Liver (tissue), 9 donors: ENCODE data around the gene RIT1. TPM values are rescaled to one million over a fixed set of nuclear protein-coding genes. Genes with fewer than 3 reads are reported as not detected.
A peak's percentile ranks its signal among the peaks of the same experiment; 100 is the strongest.

Experiments
- DNase-seq: peaks from one replicate; pipeline ENCODE4 v3.0.0-alpha.2; 2017; ENCODE audit warnings: low spot score
- H3K27ac ChIP-seq, 2 donors: one replicate each; pipeline ENCODE4 v1.7.0; 2013; ENCODE audit warnings: inconsistent platforms in 2 of 2, low read length in 2 of 2, control low read depth in 1 of 2, low read depth in 1 of 2, mild to moderate bottlenecking in 1 of 2
- H3K27me3 ChIP-seq, 4 donors: one replicate each; pipeline versions ENCODE4 v1.6.1 to v1.7.0; 2013; ENCODE audit warnings: low read length in 3 of 4, inconsistent platforms in 1 of 4, mild to moderate bottlenecking in 1 of 4, moderate library complexity in 1 of 4; ENCODE audit not compliant: control insufficient read depth in 4 of 4, insufficient read depth in 4 of 4
- H3K36me3 ChIP-seq, 4 donors: one replicate each; pipeline versions ENCODE4 v1.6.1 to v1.7.0; 2013; ENCODE audit warnings: low read length in 3 of 4, mild to moderate bottlenecking in 3 of 4, low read depth in 1 of 4, moderate library complexity in 1 of 4; ENCODE audit not compliant: control insufficient read depth in 4 of 4, insufficient read depth in 3 of 4
- H3K4me1 ChIP-seq, 4 donors: one replicate each; pipeline versions ENCODE4 v1.6.1 to v1.7.0; 2013; ENCODE audit warnings: low read length in 3 of 4, mild to moderate bottlenecking in 3 of 4, moderate library complexity in 1 of 4; ENCODE audit not compliant: control insufficient read depth in 4 of 4, insufficient read depth in 4 of 4
- H3K4me3 ChIP-seq, 3 donors: one replicate each; pipeline versions ENCODE4 v1.6.1 to v1.7.0; 2013; ENCODE audit warnings: low read length in 3 of 3, control low read depth in 1 of 3, low read depth in 1 of 3, mild to moderate bottlenecking in 1 of 3
- H3K9ac ChIP-seq, 2 donors: one replicate each; pipeline ENCODE4 v1.7.0; 2013; ENCODE audit warnings: low read length in 2 of 2, mild to moderate bottlenecking in 2 of 2, moderate library complexity in 2 of 2, control low read depth in 1 of 2, low read depth in 1 of 2
- H3K9me3 ChIP-seq, 4 donors: one replicate each; pipeline versions ENCODE4 v1.6.1 to v1.7.0; 2013; ENCODE audit warnings: low read length in 3 of 4; ENCODE audit not compliant: control insufficient read depth in 4 of 4
- FOXA1 ChIP-seq: IDR thresholded peaks from 2 replicates; pipeline ENCODE4 v1.6.1; 2016; ENCODE audit warnings: antibody characterized with exemption
- FOXA2 ChIP-seq: IDR thresholded peaks from 2 replicates; pipeline ENCODE4 v1.6.1; 2016; ENCODE audit warnings: antibody characterized with exemption
- GABPA ChIP-seq, 2 donors: IDR thresholded peaks in 1 of 2; conservative IDR thresholded peaks in 1 of 2; 2 replicates each; pipeline ENCODE4 v1.6.1; 2016; ENCODE audit warnings: antibody characterized with exemption in 2 of 2, mild to moderate bottlenecking in 1 of 2, moderate library complexity in 1 of 2
- HNF4A ChIP-seq, 2 donors: conservative IDR thresholded peaks; 2 replicates each; pipeline ENCODE4 v1.6.1; 2016; ENCODE audit warnings: antibody characterized with exemption in 2 of 2, mild to moderate bottlenecking in 2 of 2
- HNF4G ChIP-seq: IDR thresholded peaks from 2 replicates; pipeline ENCODE4 v1.6.1; 2016; ENCODE audit warnings: antibody characterized with exemption
- JUND ChIP-seq, 2 donors: IDR thresholded peaks; 2 replicates each; pipeline ENCODE4 v1.6.1; 2016; ENCODE audit warnings: antibody characterized with exemption in 2 of 2
- NR2F2 ChIP-seq: IDR thresholded peaks from 2 replicates; pipeline ENCODE4 v1.6.1; 2016; ENCODE audit warnings: antibody characterized with exemption
- RAD21 ChIP-seq, 2 donors: IDR thresholded peaks; 2 replicates each; pipeline ENCODE4 v1.6.1; 2016; ENCODE audit warnings: antibody characterized with exemption in 2 of 2, mild to moderate bottlenecking in 2 of 2
- RXRA ChIP-seq, 2 donors: IDR thresholded peaks; 2 replicates each; pipeline ENCODE4 v1.6.1; 2017 to 2018; ENCODE audit warnings: antibody characterized with exemption in 2 of 2, mild to moderate bottlenecking in 1 of 2
- SP1 ChIP-seq: IDR thresholded peaks from 2 replicates; pipeline ENCODE4 v1.6.1; 2018; ENCODE audit warnings: antibody characterized with exemption, mild to moderate bottlenecking
- TAF1 ChIP-seq: conservative IDR thresholded peaks from 2 replicates; pipeline ENCODE4 v1.6.1; 2016; ENCODE audit warnings: antibody characterized with exemption, mild to moderate bottlenecking
- YY1 ChIP-seq: IDR thresholded peaks from 2 replicates; pipeline ENCODE4 v1.6.1; 2016; ENCODE audit warnings: antibody characterized with exemption, mild to moderate bottlenecking
- WGBS: extraction: QIAGEN DNeasy Blood & Tissue Kit; methylation state at CpG from one replicate; pipeline ENCODE4 v1.1.7; 2013; 5-methylcytosine and 5-hydroxymethylcytosine counted together
- polyA plus RNA-seq, 2 donors: library from polyadenylated mRNA; stranded (reverse) in 1 of 2; unstranded in 1 of 2; fragments of 200-250 nt in 1 of 2; fragments of >200 nt in 1 of 2; fragmentation: Nextera tagmentation in 1 of 2; extraction: Ambion mirVana in 1 of 2; gene quantifications; one replicate each; pipeline versions ENCODE4 v1.2.1 to v1.2.3, GENCODE V29; 2013 to 2015
- total RNA-seq, 2 donors: library from RNA; depleted of rRNA; stranded (reverse); fragments of >200 nt; gene quantifications; one replicate each; pipeline ENCODE4 v1.2.3, GENCODE V29; 2014
- TF ChIP-seq, protein P1 (sequence below): IDR thresholded peaks from 2 replicates; pipeline ENCODE4 v1.6.1; 2016; ENCODE audit warnings: antibody characterized with exemption, mild to moderate bottlenecking
- TF ChIP-seq, protein P2 (sequence below): IDR thresholded peaks from 2 replicates; pipeline ENCODE4 v1.6.1; 2016; ENCODE audit warnings: antibody characterized with exemption
- TF ChIP-seq, protein P3 (sequence below): fragments of 150-350 bp; IDR thresholded peaks from 2 replicates; pipeline ENCODE4 v1.5.1; 2017; ENCODE audit warnings: improper control_type of control experiment, low read depth, low read length; ENCODE audit not compliant: missing input control
- TF ChIP-seq, protein P4 (sequence below): IDR thresholded peaks from 2 replicates; pipeline ENCODE4 v1.6.1; 2016; ENCODE audit warnings: antibody characterized with exemption
- TF ChIP-seq, protein P5 (sequence below): IDR thresholded peaks from 2 replicates; pipeline ENCODE4 v1.6.1; 2016; ENCODE audit warnings: antibody characterized with exemption
- donor health status: healthy.
- donor health status: healthy.
- donor health status: healthy.
- donor health status: healthy.
- donor health status: healthy.

The RIT1 gene
- total and polyA plus RNA-seq, 4 donors = 3.1 to 14.3 (median 8.1) TPM

DNA sequence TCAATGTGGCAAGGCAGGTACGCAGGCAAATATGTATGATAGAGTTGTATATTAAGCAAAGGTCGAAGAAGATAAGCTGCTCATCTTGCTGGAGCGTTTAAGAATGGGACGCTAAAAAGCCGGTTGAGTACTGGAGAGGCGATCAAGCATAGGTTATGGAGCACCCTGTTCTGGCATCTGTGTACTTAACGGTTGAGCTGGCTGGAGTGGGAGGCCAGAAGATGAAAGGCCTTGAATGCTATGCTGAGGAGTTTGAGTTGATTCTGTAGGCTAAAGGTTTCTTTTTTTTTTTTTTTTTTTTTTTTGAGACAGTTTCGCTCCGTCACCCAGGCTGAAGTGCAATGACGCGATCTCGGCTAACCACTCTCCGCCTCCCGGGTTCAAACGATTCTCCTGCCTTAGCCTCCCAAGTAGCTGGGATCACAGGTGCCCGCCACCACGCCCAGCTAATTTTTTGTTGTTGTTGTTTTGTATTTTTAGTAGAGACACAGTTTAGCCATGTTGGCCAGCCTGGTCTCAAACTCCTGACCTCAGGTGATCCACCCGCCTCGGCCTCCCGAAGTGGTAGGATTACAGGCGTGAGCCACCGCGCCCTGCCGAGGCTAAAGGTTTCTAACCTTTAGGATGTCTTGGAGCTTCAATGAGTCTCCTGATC is 23.9 kb upstream of the RIT1 start:
- peaks cover 11 to 40% (median 24%) of the 10 kb centered on the region in 4 donors for H3K4me1 ChIP-seq
- TF ChIP-seq SP1 = no peak
- no peak for TF ChIP-seq JUND (IDR thresholded peaks at IDR 0.05)
- TF ChIP-seq, protein P1, sequence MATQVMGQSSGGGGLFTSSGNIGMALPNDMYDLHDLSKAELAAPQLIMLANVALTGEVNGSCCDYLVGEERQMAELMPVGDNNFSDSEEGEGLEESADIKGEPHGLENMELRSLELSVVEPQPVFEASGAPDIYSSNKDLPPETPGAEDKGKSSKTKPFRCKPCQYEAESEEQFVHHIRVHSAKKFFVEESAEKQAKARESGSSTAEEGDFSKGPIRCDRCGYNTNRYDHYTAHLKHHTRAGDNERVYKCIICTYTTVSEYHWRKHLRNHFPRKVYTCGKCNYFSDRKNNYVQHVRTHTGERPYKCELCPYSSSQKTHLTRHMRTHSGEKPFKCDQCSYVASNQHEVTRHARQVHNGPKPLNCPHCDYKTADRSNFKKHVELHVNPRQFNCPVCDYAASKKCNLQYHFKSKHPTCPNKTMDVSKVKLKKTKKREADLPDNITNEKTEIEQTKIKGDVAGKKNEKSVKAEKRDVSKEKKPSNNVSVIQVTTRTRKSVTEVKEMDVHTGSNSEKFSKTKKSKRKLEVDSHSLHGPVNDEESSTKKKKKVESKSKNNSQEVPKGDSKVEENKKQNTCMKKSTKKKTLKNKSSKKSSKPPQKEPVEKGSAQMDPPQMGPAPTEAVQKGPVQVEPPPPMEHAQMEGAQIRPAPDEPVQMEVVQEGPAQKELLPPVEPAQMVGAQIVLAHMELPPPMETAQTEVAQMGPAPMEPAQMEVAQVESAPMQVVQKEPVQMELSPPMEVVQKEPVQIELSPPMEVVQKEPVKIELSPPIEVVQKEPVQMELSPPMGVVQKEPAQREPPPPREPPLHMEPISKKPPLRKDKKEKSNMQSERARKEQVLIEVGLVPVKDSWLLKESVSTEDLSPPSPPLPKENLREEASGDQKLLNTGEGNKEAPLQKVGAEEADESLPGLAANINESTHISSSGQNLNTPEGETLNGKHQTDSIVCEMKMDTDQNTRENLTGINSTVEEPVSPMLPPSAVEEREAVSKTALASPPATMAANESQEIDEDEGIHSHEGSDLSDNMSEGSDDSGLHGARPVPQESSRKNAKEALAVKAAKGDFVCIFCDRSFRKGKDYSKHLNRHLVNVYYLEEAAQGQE = no peak
- TF ChIP-seq YY1 = no peak
- TF ChIP-seq HNF4A (conservative IDR thresholded peaks at IDR 0.05) = no peak
- TF ChIP-seq NR2F2 = no peak
- TF ChIP-seq, protein P2, sequence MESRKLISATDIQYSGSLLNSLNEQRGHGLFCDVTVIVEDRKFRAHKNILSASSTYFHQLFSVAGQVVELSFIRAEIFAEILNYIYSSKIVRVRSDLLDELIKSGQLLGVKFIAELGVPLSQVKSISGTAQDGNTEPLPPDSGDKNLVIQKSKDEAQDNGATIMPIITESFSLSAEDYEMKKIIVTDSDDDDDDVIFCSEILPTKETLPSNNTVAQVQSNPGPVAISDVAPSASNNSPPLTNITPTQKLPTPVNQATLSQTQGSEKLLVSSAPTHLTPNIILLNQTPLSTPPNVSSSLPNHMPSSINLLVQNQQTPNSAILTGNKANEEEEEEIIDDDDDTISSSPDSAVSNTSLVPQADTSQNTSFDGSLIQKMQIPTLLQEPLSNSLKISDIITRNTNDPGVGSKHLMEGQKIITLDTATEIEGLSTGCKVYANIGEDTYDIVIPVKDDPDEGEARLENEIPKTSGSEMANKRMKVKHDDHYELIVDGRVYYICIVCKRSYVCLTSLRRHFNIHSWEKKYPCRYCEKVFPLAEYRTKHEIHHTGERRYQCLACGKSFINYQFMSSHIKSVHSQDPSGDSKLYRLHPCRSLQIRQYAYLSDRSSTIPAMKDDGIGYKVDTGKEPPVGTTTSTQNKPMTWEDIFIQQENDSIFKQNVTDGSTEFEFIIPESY = no peak
- no peak for DNase-seq
- peak overlapping the region; percentile 66 to 92 for H3K9ac ChIP-seq
- no peaks in the 10 kb centered on the region for H3K27me3 ChIP-seq
- no peaks in the 10 kb centered on the region for H3K9me3 ChIP-seq
- H3K4me3 ChIP-seq = peak overlapping the region; percentile 55 to 92 (median 63)
- 83% methylated on average over 24 of the region's 24 CpGs for WGBS
- peak overlapping the region; percentile 73 to 74 for H3K27ac ChIP-seq
- peaks cover 1 to 18% (median 17%) of the 10 kb centered on the region in 4 donors for H3K36me3 ChIP-seq

DNA sequence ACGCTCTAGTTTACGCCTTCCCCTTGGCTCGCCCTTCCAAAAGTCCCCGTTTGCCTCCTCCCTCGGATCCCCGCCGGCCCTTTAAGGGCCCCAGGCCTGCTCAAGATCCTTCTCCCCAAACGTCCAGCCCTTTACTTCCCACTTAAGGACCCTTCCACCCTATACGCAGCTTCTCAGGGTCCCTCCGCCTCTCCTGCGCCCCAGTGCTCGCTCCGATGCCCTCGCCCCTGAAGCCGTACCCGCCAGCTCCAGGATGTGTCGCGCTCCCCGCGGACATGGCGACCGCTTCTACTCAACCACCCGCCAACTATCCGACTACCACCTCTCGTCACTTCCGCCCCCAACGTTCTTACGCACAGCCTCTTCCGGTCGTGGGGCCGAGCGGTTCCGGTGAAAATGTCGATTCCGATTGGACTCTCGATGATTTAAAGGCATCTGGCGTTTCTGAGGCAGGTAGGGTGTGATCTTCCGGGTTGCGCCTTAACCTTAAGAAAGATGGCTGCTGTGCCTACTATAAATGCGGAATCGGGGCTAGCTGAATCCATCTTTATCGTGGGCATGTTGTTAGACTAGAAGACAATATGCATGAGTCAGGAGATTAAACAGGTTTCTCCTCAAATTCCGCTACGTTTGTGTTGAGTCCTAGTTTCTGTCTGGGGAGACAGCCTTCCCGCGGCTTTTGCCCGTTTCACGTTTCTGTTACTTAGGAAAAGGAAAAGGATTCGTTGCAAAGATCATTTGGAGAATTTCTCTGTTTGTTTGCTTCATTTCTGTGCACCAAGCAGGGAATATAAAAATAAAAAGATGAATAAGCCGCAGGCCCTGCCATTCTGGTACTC is 23.2 kb upstream of the RIT1 start, which contains the start of gene KHDC4:
TSS of gene KHDC4 (minus strand) at position 317 of the 839 bp plus-strand sequence. CDS start at position 277, 40 bp downstream.
- peaks cover 11 to 38% (median 24%) of the 10 kb centered on the region in 4 donors for H3K4me1 ChIP-seq
- under 1% methylated on average over 50 of the region's 50 CpGs for WGBS
- DNase-seq = peak; percentile 92
- TF ChIP-seq FOXA2 (peak; percentile 21), RXRA (IDR thresholded peaks at IDR 0.05) (peak; percentile 45), NR2F2 (peak; percentile 89), TAF1 (peak; percentile 87), FOXA1 (no peak), SP1 (peak; percentile 76), JUND (IDR thresholded peaks at IDR 0.05) (no peak), GABPA (IDR thresholded peaks at IDR 0.05 in 1 of 2, conservative IDR thresholded peaks at IDR 0.05 in 1 of 2) (peak; percentile 98 to 100), RAD21 (IDR thresholded peaks at IDR 0.05) (peak; percentile 37 to 64), HNF4G (no peak)
- TF ChIP-seq, protein P3, sequence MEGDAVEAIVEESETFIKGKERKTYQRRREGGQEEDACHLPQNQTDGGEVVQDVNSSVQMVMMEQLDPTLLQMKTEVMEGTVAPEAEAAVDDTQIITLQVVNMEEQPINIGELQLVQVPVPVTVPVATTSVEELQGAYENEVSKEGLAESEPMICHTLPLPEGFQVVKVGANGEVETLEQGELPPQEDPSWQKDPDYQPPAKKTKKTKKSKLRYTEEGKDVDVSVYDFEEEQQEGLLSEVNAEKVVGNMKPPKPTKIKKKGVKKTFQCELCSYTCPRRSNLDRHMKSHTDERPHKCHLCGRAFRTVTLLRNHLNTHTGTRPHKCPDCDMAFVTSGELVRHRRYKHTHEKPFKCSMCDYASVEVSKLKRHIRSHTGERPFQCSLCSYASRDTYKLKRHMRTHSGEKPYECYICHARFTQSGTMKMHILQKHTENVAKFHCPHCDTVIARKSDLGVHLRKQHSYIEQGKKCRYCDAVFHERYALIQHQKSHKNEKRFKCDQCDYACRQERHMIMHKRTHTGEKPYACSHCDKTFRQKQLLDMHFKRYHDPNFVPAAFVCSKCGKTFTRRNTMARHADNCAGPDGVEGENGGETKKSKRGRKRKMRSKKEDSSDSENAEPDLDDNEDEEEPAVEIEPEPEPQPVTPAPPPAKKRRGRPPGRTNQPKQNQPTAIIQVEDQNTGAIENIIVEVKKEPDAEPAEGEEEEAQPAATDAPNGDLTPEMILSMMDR = no peak
- TF ChIP-seq, protein P1 = peak; percentile 86
- TF ChIP-seq, protein P4, sequence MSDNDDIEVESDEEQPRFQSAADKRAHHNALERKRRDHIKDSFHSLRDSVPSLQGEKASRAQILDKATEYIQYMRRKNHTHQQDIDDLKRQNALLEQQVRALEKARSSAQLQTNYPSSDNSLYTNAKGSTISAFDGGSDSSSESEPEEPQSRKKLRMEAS = peak; percentile 75
- TF ChIP-seq, protein P5, sequence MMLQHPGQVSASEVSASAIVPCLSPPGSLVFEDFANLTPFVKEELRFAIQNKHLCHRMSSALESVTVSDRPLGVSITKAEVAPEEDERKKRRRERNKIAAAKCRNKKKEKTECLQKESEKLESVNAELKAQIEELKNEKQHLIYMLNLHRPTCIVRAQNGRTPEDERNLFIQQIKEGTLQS = peak; percentile 8

More for the DNA sequence above, 23.2 kb upstream of the RIT1 start, which contains the start of gene KHDC4:
- Histone ChIP-seq H3K9ac (peak within 1 kb of the TSS; percentile 98 to 100), H3K4me3 (peak within 1 kb of the TSS; percentile 83 to 94 (median 92)), H3K27ac (peak within 1 kb of the TSS; percentile 88 to 90), H3K27me3 (no peaks in the 10 kb centered on the region), H3K36me3 (peaks cover 4 to 22% (median 21%) of the 10 kb centered on the region in 4 donors), H3K9me3 (no peaks in the 10 kb centered on the region)
